GM23338 (cell line): Measurements from ENCODE around the gene COL8A1.

ENCODE experiments used
- EZH2 ChIP-seq: fragments of 200-600 bp; sonication (generic); IDR thresholded peaks from one replicate; pipeline ENCODE4 v1.8.0; 2017; ENCODE audit warnings: antibody characterized with exemption, mild to moderate bottlenecking, low read depth; ENCODE audit not compliant: unreplicated experiment
- JUNB ChIP-seq: IDR thresholded peaks from one replicate; pipeline ENCODE4 v1.6.1; 2016; ENCODE audit warnings: antibody characterized with exemption; ENCODE audit not compliant: unreplicated experiment
- POLR2AphosphoS5 ChIP-seq: IDR thresholded peaks from 2 replicates; pipeline ENCODE4 v1.6.1; 2016; ENCODE audit warnings: antibody characterized with exemption, low read depth
- TF ChIP-seq, protein P1 (sequence below), 2 experiments: fragments of 200-600 bp in 1 of 2; sonication (generic) in 1 of 2; conservative IDR thresholded peaks; 2 replicates each; pipeline versions ENCODE4 v1.5.1 to v1.6.1; 2016 to 2017; ENCODE audit warnings: antibody characterized with exemption in 2 of 2, low read depth in 2 of 2, mild to moderate bottlenecking in 2 of 2, moderate library complexity in 1 of 2
- TF ChIP-seq, protein P2 (sequence below): IDR thresholded peaks from one replicate; pipeline ENCODE4 v1.6.1; 2018; ENCODE audit warnings: antibody characterized with exemption; ENCODE audit not compliant: unreplicated experiment

DNA sequence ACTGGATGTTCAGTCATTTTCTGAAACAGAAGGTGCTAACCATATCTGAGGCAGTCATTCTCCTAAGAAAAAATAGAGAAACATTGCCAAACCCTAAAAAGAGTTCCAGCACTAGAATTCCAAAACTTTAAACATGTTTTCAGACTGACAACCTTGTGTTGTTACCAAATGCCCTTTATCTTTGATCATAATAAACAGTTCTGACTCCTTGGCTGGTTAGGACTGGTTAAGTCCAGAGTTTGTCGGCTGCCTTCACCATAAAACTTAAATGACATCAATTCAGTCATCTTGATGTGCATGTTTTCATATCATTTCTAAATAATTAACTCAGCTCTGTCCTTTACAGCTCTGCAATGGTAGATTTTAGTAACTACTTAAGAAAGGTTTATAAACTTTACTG lies 68.0 kb downstream of the COL8A1 start:
- TF ChIP-seq, protein P1, sequence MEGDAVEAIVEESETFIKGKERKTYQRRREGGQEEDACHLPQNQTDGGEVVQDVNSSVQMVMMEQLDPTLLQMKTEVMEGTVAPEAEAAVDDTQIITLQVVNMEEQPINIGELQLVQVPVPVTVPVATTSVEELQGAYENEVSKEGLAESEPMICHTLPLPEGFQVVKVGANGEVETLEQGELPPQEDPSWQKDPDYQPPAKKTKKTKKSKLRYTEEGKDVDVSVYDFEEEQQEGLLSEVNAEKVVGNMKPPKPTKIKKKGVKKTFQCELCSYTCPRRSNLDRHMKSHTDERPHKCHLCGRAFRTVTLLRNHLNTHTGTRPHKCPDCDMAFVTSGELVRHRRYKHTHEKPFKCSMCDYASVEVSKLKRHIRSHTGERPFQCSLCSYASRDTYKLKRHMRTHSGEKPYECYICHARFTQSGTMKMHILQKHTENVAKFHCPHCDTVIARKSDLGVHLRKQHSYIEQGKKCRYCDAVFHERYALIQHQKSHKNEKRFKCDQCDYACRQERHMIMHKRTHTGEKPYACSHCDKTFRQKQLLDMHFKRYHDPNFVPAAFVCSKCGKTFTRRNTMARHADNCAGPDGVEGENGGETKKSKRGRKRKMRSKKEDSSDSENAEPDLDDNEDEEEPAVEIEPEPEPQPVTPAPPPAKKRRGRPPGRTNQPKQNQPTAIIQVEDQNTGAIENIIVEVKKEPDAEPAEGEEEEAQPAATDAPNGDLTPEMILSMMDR (conservative IDR thresholded peaks at IDR 0.05; ENCODE audit: low read depth in 2 of 2): no peak
- no peak for TF ChIP-seq JUNB
- TF ChIP-seq, protein P2, sequence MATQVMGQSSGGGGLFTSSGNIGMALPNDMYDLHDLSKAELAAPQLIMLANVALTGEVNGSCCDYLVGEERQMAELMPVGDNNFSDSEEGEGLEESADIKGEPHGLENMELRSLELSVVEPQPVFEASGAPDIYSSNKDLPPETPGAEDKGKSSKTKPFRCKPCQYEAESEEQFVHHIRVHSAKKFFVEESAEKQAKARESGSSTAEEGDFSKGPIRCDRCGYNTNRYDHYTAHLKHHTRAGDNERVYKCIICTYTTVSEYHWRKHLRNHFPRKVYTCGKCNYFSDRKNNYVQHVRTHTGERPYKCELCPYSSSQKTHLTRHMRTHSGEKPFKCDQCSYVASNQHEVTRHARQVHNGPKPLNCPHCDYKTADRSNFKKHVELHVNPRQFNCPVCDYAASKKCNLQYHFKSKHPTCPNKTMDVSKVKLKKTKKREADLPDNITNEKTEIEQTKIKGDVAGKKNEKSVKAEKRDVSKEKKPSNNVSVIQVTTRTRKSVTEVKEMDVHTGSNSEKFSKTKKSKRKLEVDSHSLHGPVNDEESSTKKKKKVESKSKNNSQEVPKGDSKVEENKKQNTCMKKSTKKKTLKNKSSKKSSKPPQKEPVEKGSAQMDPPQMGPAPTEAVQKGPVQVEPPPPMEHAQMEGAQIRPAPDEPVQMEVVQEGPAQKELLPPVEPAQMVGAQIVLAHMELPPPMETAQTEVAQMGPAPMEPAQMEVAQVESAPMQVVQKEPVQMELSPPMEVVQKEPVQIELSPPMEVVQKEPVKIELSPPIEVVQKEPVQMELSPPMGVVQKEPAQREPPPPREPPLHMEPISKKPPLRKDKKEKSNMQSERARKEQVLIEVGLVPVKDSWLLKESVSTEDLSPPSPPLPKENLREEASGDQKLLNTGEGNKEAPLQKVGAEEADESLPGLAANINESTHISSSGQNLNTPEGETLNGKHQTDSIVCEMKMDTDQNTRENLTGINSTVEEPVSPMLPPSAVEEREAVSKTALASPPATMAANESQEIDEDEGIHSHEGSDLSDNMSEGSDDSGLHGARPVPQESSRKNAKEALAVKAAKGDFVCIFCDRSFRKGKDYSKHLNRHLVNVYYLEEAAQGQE: no peak
- no peak for TF ChIP-seq POLR2AphosphoS5
- TF ChIP-seq EZH2: no peak
